H9 (cell line): Measurements from ENCODE around the gene ATP1A3. TPM values are rescaled to one million over a fixed set of nuclear protein-coding genes. Genes with fewer than 3 reads are reported as not detected.

Source experiments
- DNase-seq: peaks from one replicate; pipeline ENCODE4 v3.0.0-alpha.2; 2017
- H2AFZ ChIP-seq: one replicate; pipeline ENCODE4 v1.6.1; 2013; ENCODE audit warnings: mild to moderate bottlenecking, low read length, control low read depth, moderate library complexity
- H2AK5ac ChIP-seq: 2 replicates; pipeline ENCODE4 v1.6.1; 2013; ENCODE audit warnings: low read length, control low read depth, mixed read lengths; ENCODE audit not compliant: insufficient read length
- H2BK120ac ChIP-seq: one replicate; pipeline ENCODE4 v1.6.1; 2013; ENCODE audit warnings: low read depth, mild to moderate bottlenecking, low read length, control low read depth, inconsistent platforms; ENCODE audit not compliant: poor library complexity, severe bottlenecking
- H2BK12ac ChIP-seq: 2 replicates; pipeline ENCODE4 v1.6.1; 2013; ENCODE audit warnings: low read length, control low read depth, mixed read lengths, low read depth; ENCODE audit not compliant: insufficient read length
- H2BK15ac ChIP-seq: 2 replicates; pipeline ENCODE4 v1.6.1; 2013; ENCODE audit warnings: low read depth, low read length, control low read depth
- H2BK20ac ChIP-seq: one replicate; pipeline ENCODE4 v1.6.1; 2013; ENCODE audit warnings: low read depth, mild to moderate bottlenecking, low read length, control low read depth, inconsistent platforms; ENCODE audit not compliant: poor library complexity, severe bottlenecking
- H2BK5ac ChIP-seq: 2 replicates; pipeline ENCODE4 v1.6.1; 2013; ENCODE audit warnings: low read length, control low read depth, mixed read lengths; ENCODE audit not compliant: insufficient read length
- H3K14ac ChIP-seq: 2 replicates; pipeline ENCODE4 v1.6.1; 2013; ENCODE audit warnings: low read length, control low read depth; ENCODE audit not compliant: insufficient read depth
- H3K18ac ChIP-seq: 2 replicates; pipeline ENCODE4 v1.6.1; 2013; ENCODE audit warnings: low read depth, mild to moderate bottlenecking, mixed read lengths, low read length, control low read depth; ENCODE audit not compliant: insufficient read length
- H3K23ac ChIP-seq: 2 replicates; pipeline ENCODE4 v1.6.1; 2013; ENCODE audit warnings: low read length, control low read depth, mixed read lengths, low read depth; ENCODE audit not compliant: insufficient read length
- H3K23me2 ChIP-seq: 2 replicates; pipeline ENCODE4 v1.6.1; 2013; ENCODE audit warnings: low read depth, mild to moderate bottlenecking, mixed read lengths, low read length, control low read depth; ENCODE audit not compliant: insufficient read length, poor library complexity, severe bottlenecking
- H3K27ac ChIP-seq: 2 replicates; pipeline ENCODE4 v1.5.1; 2013; ENCODE audit warnings: low read length, control low read depth, mixed read lengths, low read depth; ENCODE audit not compliant: insufficient read length
- H3K27me3 ChIP-seq: 2 replicates; pipeline ENCODE4 v1.6.1; 2013; ENCODE audit warnings: low read length, control low read depth, inconsistent platforms; ENCODE audit not compliant: insufficient read depth
- H3K4ac ChIP-seq: 2 replicates; pipeline ENCODE4 v1.6.1; 2013; ENCODE audit warnings: low read depth, mild to moderate bottlenecking, control low read depth, inconsistent platforms, low read length, moderate library complexity
- H3K4me1 ChIP-seq: 2 replicates; pipeline ENCODE4 v1.6.1; 2013; ENCODE audit warnings: low read length, control low read depth, inconsistent platforms; ENCODE audit not compliant: insufficient read depth
- H3K4me2 ChIP-seq: 2 replicates; pipeline ENCODE4 v1.6.1; 2013; ENCODE audit warnings: low read length, control low read depth, mixed read lengths; ENCODE audit not compliant: insufficient read length, insufficient read depth
- H3K56ac ChIP-seq: 2 replicates; pipeline ENCODE4 v1.6.1; 2013; ENCODE audit warnings: low read depth, mild to moderate bottlenecking, mixed read lengths, low read length, control low read depth; ENCODE audit not compliant: insufficient read length
- H3K79me1 ChIP-seq: 2 replicates; pipeline ENCODE4 v1.6.1; 2013; ENCODE audit warnings: low read depth, mild to moderate bottlenecking, moderate library complexity, low read length, control low read depth, inconsistent platforms; ENCODE audit not compliant: insufficient read depth, poor library complexity, severe bottlenecking
- H3K79me2 ChIP-seq: 2 replicates; pipeline ENCODE4 v1.6.1; 2013; ENCODE audit warnings: low read length, control low read depth, inconsistent platforms; ENCODE audit not compliant: insufficient read depth
- H3K9ac ChIP-seq: 2 replicates; pipeline ENCODE4 v1.6.1; 2013; ENCODE audit warnings: low read length, control low read depth, mixed read lengths; ENCODE audit not compliant: insufficient read length; ENCODE audit errors: extremely low read depth
- H3K9me3 ChIP-seq: one replicate; pipeline ENCODE4 v1.6.1; 2013; ENCODE audit warnings: low read depth, low read length, inconsistent platforms; ENCODE audit not compliant: control insufficient read depth
- H3T11ph ChIP-seq: one replicate; pipeline ENCODE4 v1.6.1; 2013; ENCODE audit warnings: mild to moderate bottlenecking, low read length, control low read depth, inconsistent platforms
- H4K20me1 ChIP-seq: one replicate; pipeline ENCODE4 v1.6.1; 2013; ENCODE audit not compliant: control insufficient read depth, insufficient read length, insufficient read depth
- H4K5ac ChIP-seq: 2 replicates; pipeline ENCODE4 v1.6.1; 2013; ENCODE audit warnings: low read depth, mild to moderate bottlenecking, mixed read lengths, low read length, control low read depth; ENCODE audit not compliant: insufficient read length
- H4K8ac ChIP-seq: replicated peaks from 2 replicates; pipeline ENCODE4 v1.6.1; 2013; ENCODE audit warnings: low read length, control low read depth, mixed read lengths, low read depth; ENCODE audit not compliant: insufficient read length
- H4K91ac ChIP-seq: 2 replicates; pipeline ENCODE4 v1.6.1; 2013; ENCODE audit warnings: low read depth, mild to moderate bottlenecking, moderate library complexity, mixed read lengths, low read length, control low read depth; ENCODE audit not compliant: insufficient read length
- H3K27ac Mint-ChIP-seq, 3 experiments: 2 replicates in 2 of 3; 3 replicates in 1 of 3; pipeline ENCODE4 v1.8.0; 2020 to 2021; ENCODE audit warnings: mixed read lengths in 3 of 3, mild to moderate bottlenecking in 1 of 3, moderate library complexity in 1 of 3
- H3K27me3 Mint-ChIP-seq: 2 replicates; pipeline ENCODE4 v1.8.0; 2021; ENCODE audit warnings: low read depth, mild to moderate bottlenecking, moderate library complexity, mixed read lengths
- H3K36me3 Mint-ChIP-seq, 3 experiments: 2 replicates in 2 of 3; 3 replicates in 1 of 3; pipeline ENCODE4 v1.8.0; 2020 to 2021; ENCODE audit warnings: low read depth in 3 of 3, mixed read lengths in 3 of 3; ENCODE audit not compliant: insufficient read depth in 1 of 3
- H3K4me1 Mint-ChIP-seq, 2 experiments: 2 replicates each; pipeline ENCODE4 v1.8.0; 2020; ENCODE audit warnings: mixed read lengths in 2 of 2
- H3K4me3 Mint-ChIP-seq, 2 experiments: 2 replicates in 1 of 2; 3 replicates in 1 of 2; pipeline ENCODE4 v1.8.0; 2020 to 2021; ENCODE audit warnings: mild to moderate bottlenecking in 2 of 2, mixed read lengths in 2 of 2, moderate library complexity in 1 of 2
- H3K9me3 Mint-ChIP-seq, 2 experiments: 2 replicates in 1 of 2; 3 replicates in 1 of 2; pipeline ENCODE4 v1.8.0; 2020; ENCODE audit warnings: mild to moderate bottlenecking in 2 of 2, mixed read lengths in 2 of 2, moderate library complexity in 1 of 2
- CTCF ChIP-seq: fragments of 200-600 bp; sonication (generic); conservative IDR thresholded peaks from 3 replicates; pipeline ENCODE4 v1.8.0; 2021; ENCODE audit warnings: antibody characterized with exemption, mild to moderate bottlenecking
- WGBS: extraction: QIAGEN DNeasy Blood & Tissue Kit; methylation state at CpG from one replicate; pipeline ENCODE4 v1.1.7; 2013; ENCODE audit warnings: missing lambda C conversion rate, low lambda C conversion rate, mixed read lengths; ENCODE audit not compliant: insufficient read length; ENCODE audit errors: extremely low coverage; 5-methylcytosine and 5-hydroxymethylcytosine counted together
- total RNA-seq: library from RNA; stranded (reverse); gene quantifications from 2 replicates; pipeline ENCODE4 v1.2.1, GENCODE V29; 2021

ATP1A3 gene
- total RNA-seq, 1 experiment from 2014 or later, result 11.6 TPM

GRCh38 chr19:41945135-41945766 lies 48.8 kb downstream of the ATP1A3 start:
- Mint-ChIP-seq H3K27ac (no peak overlapping the region; a peak in 1 of 7 replicates), H3K4me3 (no peak overlapping the region), H3K4me1 (0 out of 4 replicates have a peak, but pooled peaks cover 0 to 3% of the 10 kb centered on the region in 2 experiments), H3K27me3 (peaks cover 61% of the 10 kb centered on the region), H3K9me3 (peaks cover 0 to 3% of the 10 kb centered on the region in 2 experiments; a peak in 2 of 5 replicates), H3K36me3 (no peaks in the 10 kb centered on the region; a peak in 1 of 7 replicates)
- no peak overlapping the region for H3K4me2 ChIP-seq
- H3K79me1 ChIP-seq, result no peaks in the 10 kb centered on the region
- no peak overlapping the region for H3K23ac ChIP-seq
- no peak overlapping the region for H3K9ac ChIP-seq
- no CpG with 5 or more reads among the region's 8 CpGs for WGBS
- no peak overlapping the region for H3K4ac ChIP-seq
- no peak overlapping the region for H3K14ac ChIP-seq
- H3K27me3 ChIP-seq, result peaks cover 2% of the 10 kb centered on the region; the same call in 1 of the 2 replicates
- no peak overlapping the region for H3T11ph ChIP-seq
- no peak overlapping the region for H4K5ac ChIP-seq
- no peak overlapping the region for H2BK20ac ChIP-seq
- peaks cover 4% of the 10 kb centered on the region for H3K23me2 ChIP-seq
- H4K8ac ChIP-seq, result no peak overlapping the region
- H3K56ac ChIP-seq, result no peak overlapping the region
- TF ChIP-seq CTCF, result no peak
- H2AFZ ChIP-seq, result no peak overlapping the region
- H4K20me1 ChIP-seq, result no peaks in the 10 kb centered on the region
- H3K18ac ChIP-seq, result no peak overlapping the region
- no peaks in the 10 kb centered on the region for H3K4me1 ChIP-seq
- no peak overlapping the region for H2BK120ac ChIP-seq
- H2BK12ac ChIP-seq, result no peak overlapping the region
- H3K27ac ChIP-seq, result no peak overlapping the region
- no peaks in the 10 kb centered on the region for H3K9me3 ChIP-seq
- DNase-seq, result no peak
- H2BK5ac ChIP-seq, result no peak overlapping the region
- H2BK15ac ChIP-seq, result no peak overlapping the region
- no peak overlapping the region for H4K91ac ChIP-seq
- H3K79me2 ChIP-seq, result no peaks in the 10 kb centered on the region
- no peak overlapping the region for H2AK5ac ChIP-seq
